SK-N-SH (cell line): Measurements from ENCODE around the gene GAS7. TPM values are rescaled to one million over a fixed set of nuclear protein-coding genes. Genes with fewer than 3 reads are reported as not detected.

Experiments
- CTCF ChIA-PET: fragments of 300-600, 350-600 bp; formaldehyde crosslinking; extraction: SDS; loops from one replicate; lab custom pipeline; 2021; lab: Yijun Ruan, JAX
- POLR2A ChIA-PET: fragments of 350-600 bp; sonication (Branson Sonifier 250); formaldehyde crosslinking; extraction: SDS; loops from one replicate; lab custom pipeline; 2020; ENCODE audit warnings: antibody characterized with exemption, inconsistent platforms; lab: Yijun Ruan, JAX
- DNase-seq: peaks from one replicate; pipeline ENCODE4 v3.0.0; 2012
- H2AFZ ChIP-seq: fragments of 200-600 bp; sonication (generic); 2 replicates; pipeline ENCODE4 v1.8.1; 2016; ENCODE audit warnings: antibody characterized with exemption, mild to moderate bottlenecking, low read depth
- H3F3A ChIP-seq: fragments of 200-600 bp; sonication (generic); replicated peaks from 2 replicates; pipeline ENCODE3; 2016; ENCODE audit warnings: antibody characterized with exemption, mild to moderate bottlenecking; ENCODE audit not compliant: insufficient read depth
- H3K27ac ChIP-seq, 2 experiments: fragments of 200-500 bp in 1 of 2; fragments of 200-600 bp in 1 of 2; sonication (Bioruptor generic) in 1 of 2; sonication (generic), shearing (Covaris generic) in 1 of 2; 2 replicates each; pipeline versions ENCODE4 v1.5.1 to v1.6.1; 2014 to 2016; ENCODE audit warnings: low read depth in 2 of 2, inconsistent platforms in 1 of 2, low read length in 1 of 2, mild to moderate bottlenecking in 1 of 2, mixed read lengths in 1 of 2
- H3K27me3 ChIP-seq: fragments of 200-600 bp; sonication (generic), shearing (Covaris generic); 2 replicates; pipeline ENCODE4 v1.6.1; 2016; ENCODE audit warnings: mixed run types; ENCODE audit not compliant: insufficient read depth
- H3K36me3 ChIP-seq, 2 experiments: fragments of 200-500 bp in 1 of 2; fragments of 200-600 bp in 1 of 2; sonication (Bioruptor generic) in 1 of 2; sonication (generic) in 1 of 2; replicated peaks in 1 of 2; 2 replicates each; pipeline versions ENCODE3 to v1.5.1; 2014 to 2016; ENCODE audit warnings: low read length in 1 of 2, mild to moderate bottlenecking in 1 of 2; ENCODE audit not compliant: insufficient read depth in 2 of 2, control insufficient read depth in 1 of 2
- H3K4me1 ChIP-seq, 2 experiments: fragments of 200-500 bp in 1 of 2; fragments of 200-600 bp in 1 of 2; sonication (Bioruptor generic) in 1 of 2; sonication (generic), shearing (Covaris generic) in 1 of 2; 2 replicates each; pipeline versions ENCODE4 v1.5.1 to v1.6.1; 2014 to 2016; ENCODE audit warnings: low read depth in 1 of 2, low read length in 1 of 2, mixed run types in 1 of 2; ENCODE audit not compliant: insufficient read depth in 2 of 2, control insufficient read depth in 1 of 2
- H3K4me2 ChIP-seq: fragments of 200-600 bp; sonication (generic), shearing (Covaris generic); 2 replicates; pipeline ENCODE4 v1.6.1; 2017; ENCODE audit warnings: mixed run types
- H3K4me3 ChIP-seq, 2 experiments: fragments of 200-500 bp in 1 of 2; fragments of 200-600 bp in 1 of 2; sonication (Bioruptor generic) in 1 of 2; sonication (generic), shearing (Covaris generic) in 1 of 2; 2 replicates each; pipeline versions ENCODE4 v1.5.1 to v1.8.1; 2014 to 2016; ENCODE audit warnings: low read depth in 2 of 2, inconsistent platforms in 1 of 2, low read length in 1 of 2, mild to moderate bottlenecking in 1 of 2, mixed read lengths in 1 of 2, moderate library complexity in 1 of 2
- H3K79me2 ChIP-seq: fragments of 200-600 bp; sonication (generic); 2 replicates; pipeline ENCODE4 v1.8.1; 2017; ENCODE audit warnings: mild to moderate bottlenecking; ENCODE audit not compliant: insufficient read depth
- H3K9ac ChIP-seq: fragments of 200-600 bp; sonication (generic); 2 replicates; pipeline ENCODE4 v1.6.1; 2017; ENCODE audit warnings: mixed run types
- H3K9me2 ChIP-seq: fragments of 200-600 bp; sonication (generic); 2 replicates; pipeline ENCODE4 v1.6.1; 2017; ENCODE audit warnings: mixed run types
- H3K9me3 ChIP-seq: fragments of 200-600 bp; sonication (generic); 2 replicates; pipeline ENCODE4 v1.6.1; 2017; ENCODE audit warnings: mixed run types, mild to moderate bottlenecking, moderate library complexity
- H4K20me1 ChIP-seq: fragments of 200-600 bp; sonication (generic); 2 replicates; pipeline ENCODE4 v1.6.1; 2017; ENCODE audit warnings: mild to moderate bottlenecking, mixed run types; ENCODE audit not compliant: insufficient read depth
- CHD2 ChIP-seq: fragments of 150-350 bp; IDR thresholded peaks from 2 replicates; pipeline ENCODE4 v1.6.1; 2018; ENCODE audit warnings: low read length; ENCODE audit not compliant: partially characterized antibody
- EZH2phosphoT487 ChIP-seq: fragments of 200-600 bp; sonication (generic); IDR thresholded peaks from 2 replicates; pipeline ENCODE4 v1.6.1; 2017; ENCODE audit warnings: low read depth, mixed run types, mild to moderate bottlenecking, antibody characterized with exemption, moderate library complexity, borderline replicate concordance
- FOSL2 ChIP-seq: IDR thresholded peaks from 2 replicates; pipeline ENCODE4 v1.4.0; 2012; ENCODE audit warnings: low read depth, mild to moderate bottlenecking, moderate library complexity, borderline replicate concordance
- FOXJ3 ChIP-seq: sonication (generic); formaldehyde crosslinking; IDR thresholded peaks from 2 replicates; pipeline ENCODE4 v1.5.1; 2020; ENCODE audit warnings: mild to moderate bottlenecking, missing genetic modification reagents
- FOXM1 ChIP-seq: IDR thresholded peaks from 2 replicates; pipeline ENCODE4 v1.4.0; 2012; ENCODE audit warnings: low read depth, mild to moderate bottlenecking
- GATA2 ChIP-seq: sonication (generic); formaldehyde crosslinking; IDR thresholded peaks from 2 replicates; pipeline ENCODE4 v1.5.0; 2020; ENCODE audit warnings: mild to moderate bottlenecking, missing genetic modification reagents
- JUND ChIP-seq: IDR thresholded peaks from 2 replicates; pipeline ENCODE4 v1.4.0; 2012
- MXI1 ChIP-seq: IDR thresholded peaks from 2 replicates; pipeline ENCODE4 v1.6.1; 2012; ENCODE audit warnings: mild to moderate bottlenecking, low read depth, low read length, improper control_type of control experiment
- NRF1 ChIP-seq: IDR thresholded peaks from 2 replicates; pipeline ENCODE4 v1.6.1; 2012; ENCODE audit warnings: low read depth, mild to moderate bottlenecking, low read length
- POLR2AphosphoS5 ChIP-seq: IDR thresholded peaks from 2 replicates; pipeline ENCODE4 v1.6.1; 2012; ENCODE audit warnings: low read depth, low read length
- RAD21 ChIP-seq: IDR thresholded peaks from 2 replicates; pipeline ENCODE4 v1.6.1; 2012; ENCODE audit warnings: mild to moderate bottlenecking, low read length
- RFX5 ChIP-seq: IDR thresholded peaks from 2 replicates; pipeline ENCODE4 v1.6.1; 2012; ENCODE audit warnings: mild to moderate bottlenecking, improper control_type of control experiment, low read length
- RXRA ChIP-seq: IDR thresholded peaks from 2 replicates; pipeline ENCODE4 v1.4.0; 2012; ENCODE audit warnings: low read depth, mild to moderate bottlenecking, borderline replicate concordance
- SMC3 ChIP-seq: IDR thresholded peaks from 2 replicates; pipeline ENCODE4 v1.6.1; 2012; ENCODE audit warnings: low read depth, low read length, improper control_type of control experiment
- TCF12 ChIP-seq: IDR thresholded peaks from 2 replicates; pipeline ENCODE4 v1.4.0; 2012
- YY1 ChIP-seq: IDR thresholded peaks from 2 replicates; pipeline ENCODE4 v1.4.0; 2012; ENCODE audit warnings: low read depth, mild to moderate bottlenecking
- WGBS: methylation state at CpG from one replicate; pipeline ENCODE4 v1.1.6; 2017; ENCODE audit warnings: low lambda C conversion rate; 5-methylcytosine and 5-hydroxymethylcytosine counted together
- polyA plus RNA-seq, 3 experiments: library from polyadenylated mRNA; depleted of rRNA; stranded (reverse); fragments of >200 nt; gene quantifications; 2 replicates each; pipeline ENCODE4 v1.2.3, GENCODE V29; 2012
- TF ChIP-seq, protein P1 (sequence below): IDR thresholded peaks from 2 replicates; pipeline ENCODE4; 2012
- TF ChIP-seq, protein P2 (sequence below): IDR thresholded peaks from 2 replicates; pipeline ENCODE4 v1.6.1; 2012; ENCODE audit warnings: mild to moderate bottlenecking, low read depth, low read length, moderate library complexity
- TF ChIP-seq, protein P3 (sequence below): IDR thresholded peaks from 2 replicates; pipeline ENCODE4 v1.4.0; 2012; ENCODE audit warnings: low read depth, borderline replicate concordance
- TF ChIP-seq, protein P4 (sequence below): IDR thresholded peaks from 2 replicates; pipeline ENCODE4 v1.4.0; 2012; ENCODE audit warnings: low read depth, borderline replicate concordance

GAS7 gene
- polyA plus RNA-seq, 1 of the 3 experiments (the other 2 are of a cell fraction): 0.12 TPM

DNA sequence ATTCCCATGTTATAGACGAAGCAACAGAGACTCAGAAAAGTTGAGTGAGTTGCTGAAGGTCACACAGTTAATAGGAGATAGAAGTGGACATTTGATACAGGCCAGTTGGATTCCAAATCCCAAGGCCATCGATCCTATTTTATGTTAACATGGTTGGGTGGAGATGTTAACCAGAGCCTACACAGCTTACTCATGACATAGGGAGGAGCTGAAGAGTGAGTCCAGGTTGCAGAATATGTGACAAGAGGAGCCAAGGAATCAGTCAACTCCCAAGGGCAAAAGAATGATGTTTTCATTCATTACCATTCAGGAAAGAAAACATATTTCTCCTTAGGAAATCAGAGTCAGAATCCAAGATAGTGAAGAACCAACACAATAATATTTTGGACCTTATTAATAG, 40.3 kb upstream of the GAS7 start:
- Histone ChIP-seq H3K79me2 (no peaks in the 10 kb centered on the region), H3K4me1 (no peaks in the 10 kb centered on the region), H3K36me3 (no peaks in the 10 kb centered on the region), H3K27ac (no peak overlapping the region), H3F3A (no peaks in the 10 kb centered on the region), H3K4me3 (no peak overlapping the region), H2AFZ (no peak overlapping the region), H3K9me2 (no peaks in the 10 kb centered on the region), H3K9me3 (no peaks in the 10 kb centered on the region), H3K4me2 (no peak overlapping the region), H3K9ac (no peak overlapping the region), H3K27me3 (no peaks in the 10 kb centered on the region; the same call in 1 of the 2 replicates), H4K20me1 (no peaks in the 10 kb centered on the region)
- DNase-seq: no peak
- 3% methylated on average over 2 of the region's 2 CpGs for WGBS
- TF ChIP-seq NRF1 (no peak), SMC3 (no peak), CHD2 (no peak), EZH2phosphoT487 (no peak), RXRA (no peak), FOXM1 (no peak), FOXJ3 (no peak), MXI1 (no peak), RAD21 (no peak), GATA2 (CRISPR knock-in tag) (no peak), FOSL2 (no peak), YY1 (no peak), TCF12 (no peak), RFX5 (no peak), POLR2AphosphoS5 (no peak), JUND (no peak)
- TF ChIP-seq, protein P1, sequence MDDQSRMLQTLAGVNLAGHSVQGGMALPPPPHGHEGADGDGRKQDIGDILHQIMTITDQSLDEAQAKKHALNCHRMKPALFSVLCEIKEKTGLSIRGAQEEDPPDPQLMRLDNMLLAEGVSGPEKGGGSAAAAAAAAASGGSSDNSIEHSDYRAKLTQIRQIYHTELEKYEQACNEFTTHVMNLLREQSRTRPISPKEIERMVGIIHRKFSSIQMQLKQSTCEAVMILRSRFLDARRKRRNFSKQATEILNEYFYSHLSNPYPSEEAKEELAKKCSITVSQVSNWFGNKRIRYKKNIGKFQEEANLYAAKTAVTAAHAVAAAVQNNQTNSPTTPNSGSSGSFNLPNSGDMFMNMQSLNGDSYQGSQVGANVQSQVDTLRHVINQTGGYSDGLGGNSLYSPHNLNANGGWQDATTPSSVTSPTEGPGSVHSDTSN: no peak
- TF ChIP-seq, protein P2, sequence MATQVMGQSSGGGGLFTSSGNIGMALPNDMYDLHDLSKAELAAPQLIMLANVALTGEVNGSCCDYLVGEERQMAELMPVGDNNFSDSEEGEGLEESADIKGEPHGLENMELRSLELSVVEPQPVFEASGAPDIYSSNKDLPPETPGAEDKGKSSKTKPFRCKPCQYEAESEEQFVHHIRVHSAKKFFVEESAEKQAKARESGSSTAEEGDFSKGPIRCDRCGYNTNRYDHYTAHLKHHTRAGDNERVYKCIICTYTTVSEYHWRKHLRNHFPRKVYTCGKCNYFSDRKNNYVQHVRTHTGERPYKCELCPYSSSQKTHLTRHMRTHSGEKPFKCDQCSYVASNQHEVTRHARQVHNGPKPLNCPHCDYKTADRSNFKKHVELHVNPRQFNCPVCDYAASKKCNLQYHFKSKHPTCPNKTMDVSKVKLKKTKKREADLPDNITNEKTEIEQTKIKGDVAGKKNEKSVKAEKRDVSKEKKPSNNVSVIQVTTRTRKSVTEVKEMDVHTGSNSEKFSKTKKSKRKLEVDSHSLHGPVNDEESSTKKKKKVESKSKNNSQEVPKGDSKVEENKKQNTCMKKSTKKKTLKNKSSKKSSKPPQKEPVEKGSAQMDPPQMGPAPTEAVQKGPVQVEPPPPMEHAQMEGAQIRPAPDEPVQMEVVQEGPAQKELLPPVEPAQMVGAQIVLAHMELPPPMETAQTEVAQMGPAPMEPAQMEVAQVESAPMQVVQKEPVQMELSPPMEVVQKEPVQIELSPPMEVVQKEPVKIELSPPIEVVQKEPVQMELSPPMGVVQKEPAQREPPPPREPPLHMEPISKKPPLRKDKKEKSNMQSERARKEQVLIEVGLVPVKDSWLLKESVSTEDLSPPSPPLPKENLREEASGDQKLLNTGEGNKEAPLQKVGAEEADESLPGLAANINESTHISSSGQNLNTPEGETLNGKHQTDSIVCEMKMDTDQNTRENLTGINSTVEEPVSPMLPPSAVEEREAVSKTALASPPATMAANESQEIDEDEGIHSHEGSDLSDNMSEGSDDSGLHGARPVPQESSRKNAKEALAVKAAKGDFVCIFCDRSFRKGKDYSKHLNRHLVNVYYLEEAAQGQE: no peak
- TF ChIP-seq, protein P3, sequence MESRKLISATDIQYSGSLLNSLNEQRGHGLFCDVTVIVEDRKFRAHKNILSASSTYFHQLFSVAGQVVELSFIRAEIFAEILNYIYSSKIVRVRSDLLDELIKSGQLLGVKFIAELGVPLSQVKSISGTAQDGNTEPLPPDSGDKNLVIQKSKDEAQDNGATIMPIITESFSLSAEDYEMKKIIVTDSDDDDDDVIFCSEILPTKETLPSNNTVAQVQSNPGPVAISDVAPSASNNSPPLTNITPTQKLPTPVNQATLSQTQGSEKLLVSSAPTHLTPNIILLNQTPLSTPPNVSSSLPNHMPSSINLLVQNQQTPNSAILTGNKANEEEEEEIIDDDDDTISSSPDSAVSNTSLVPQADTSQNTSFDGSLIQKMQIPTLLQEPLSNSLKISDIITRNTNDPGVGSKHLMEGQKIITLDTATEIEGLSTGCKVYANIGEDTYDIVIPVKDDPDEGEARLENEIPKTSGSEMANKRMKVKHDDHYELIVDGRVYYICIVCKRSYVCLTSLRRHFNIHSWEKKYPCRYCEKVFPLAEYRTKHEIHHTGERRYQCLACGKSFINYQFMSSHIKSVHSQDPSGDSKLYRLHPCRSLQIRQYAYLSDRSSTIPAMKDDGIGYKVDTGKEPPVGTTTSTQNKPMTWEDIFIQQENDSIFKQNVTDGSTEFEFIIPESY: no peak
- TF ChIP-seq, protein P4, sequence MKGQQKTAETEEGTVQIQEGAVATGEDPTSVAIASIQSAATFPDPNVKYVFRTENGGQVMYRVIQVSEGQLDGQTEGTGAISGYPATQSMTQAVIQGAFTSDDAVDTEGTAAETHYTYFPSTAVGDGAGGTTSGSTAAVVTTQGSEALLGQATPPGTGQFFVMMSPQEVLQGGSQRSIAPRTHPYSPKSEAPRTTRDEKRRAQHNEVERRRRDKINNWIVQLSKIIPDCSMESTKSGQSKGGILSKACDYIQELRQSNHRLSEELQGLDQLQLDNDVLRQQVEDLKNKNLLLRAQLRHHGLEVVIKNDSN: no peak
- CTCF ChIA-PET: interaction anchor here (1.2 kb wide), 1 partner anchor 9 kb away, joined by 3 read pairs; no protein-coding TSS in a partner anchor
- POLR2A ChIA-PET: no interaction called here
